ENCODE measurements around the gene WDR53.

Gene WDR53

DNA sequence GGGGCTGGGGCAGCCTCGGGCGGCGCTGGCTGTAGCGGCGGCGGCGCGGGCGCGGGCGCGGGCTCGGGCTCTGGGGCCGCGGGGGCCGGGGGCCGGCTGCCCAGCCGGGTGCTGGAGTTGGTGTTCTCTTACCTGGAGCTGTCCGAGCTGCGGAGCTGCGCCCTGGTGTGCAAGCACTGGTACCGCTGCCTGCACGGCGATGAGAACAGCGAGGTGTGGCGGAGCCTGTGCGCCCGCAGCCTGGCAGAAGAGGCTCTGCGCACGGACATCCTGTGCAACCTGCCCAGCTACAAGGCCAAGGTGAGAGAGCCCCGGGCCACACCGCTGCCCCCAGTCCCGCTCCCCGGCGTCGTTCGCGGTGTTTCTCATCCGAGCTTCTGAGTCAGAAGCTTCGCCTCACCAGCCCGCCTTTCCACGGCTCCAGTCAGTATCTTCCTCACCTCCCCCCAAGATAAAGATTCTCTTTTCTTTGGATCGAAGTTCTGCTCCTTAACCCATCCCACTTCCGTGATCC lies 706 bp upstream of the WDR53 start:
- TF ChIP-seq, protein P1, sequence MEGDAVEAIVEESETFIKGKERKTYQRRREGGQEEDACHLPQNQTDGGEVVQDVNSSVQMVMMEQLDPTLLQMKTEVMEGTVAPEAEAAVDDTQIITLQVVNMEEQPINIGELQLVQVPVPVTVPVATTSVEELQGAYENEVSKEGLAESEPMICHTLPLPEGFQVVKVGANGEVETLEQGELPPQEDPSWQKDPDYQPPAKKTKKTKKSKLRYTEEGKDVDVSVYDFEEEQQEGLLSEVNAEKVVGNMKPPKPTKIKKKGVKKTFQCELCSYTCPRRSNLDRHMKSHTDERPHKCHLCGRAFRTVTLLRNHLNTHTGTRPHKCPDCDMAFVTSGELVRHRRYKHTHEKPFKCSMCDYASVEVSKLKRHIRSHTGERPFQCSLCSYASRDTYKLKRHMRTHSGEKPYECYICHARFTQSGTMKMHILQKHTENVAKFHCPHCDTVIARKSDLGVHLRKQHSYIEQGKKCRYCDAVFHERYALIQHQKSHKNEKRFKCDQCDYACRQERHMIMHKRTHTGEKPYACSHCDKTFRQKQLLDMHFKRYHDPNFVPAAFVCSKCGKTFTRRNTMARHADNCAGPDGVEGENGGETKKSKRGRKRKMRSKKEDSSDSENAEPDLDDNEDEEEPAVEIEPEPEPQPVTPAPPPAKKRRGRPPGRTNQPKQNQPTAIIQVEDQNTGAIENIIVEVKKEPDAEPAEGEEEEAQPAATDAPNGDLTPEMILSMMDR (IDR thresholded peaks at IDR 0.05): no peak

DNA sequence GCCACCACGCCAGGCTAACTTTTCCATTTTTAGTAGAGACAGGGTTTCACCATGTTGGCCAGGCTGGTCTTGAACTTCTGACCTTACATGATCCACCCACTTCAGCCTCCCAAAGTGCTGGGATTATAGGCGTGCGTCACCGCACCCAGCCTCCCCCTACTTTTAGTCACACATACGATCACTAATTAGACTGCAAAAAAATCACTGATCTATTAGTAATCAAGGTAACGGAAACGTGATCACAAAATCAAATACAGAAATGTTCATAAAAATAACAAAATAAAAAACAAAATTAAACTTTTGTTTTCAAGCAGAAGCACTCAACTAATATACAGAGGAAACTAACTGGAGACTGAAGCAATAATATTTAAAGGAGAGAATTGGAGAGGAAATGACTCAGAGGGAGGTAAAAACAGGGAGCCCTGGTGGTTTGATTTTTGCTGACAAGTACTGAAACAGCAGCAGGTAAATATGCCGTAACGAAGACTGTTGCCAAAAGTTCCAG lies 4.6 kb downstream of the WDR53 start:
- TF ChIP-seq, protein P1 (IDR thresholded peaks at IDR 0.05): no peak

GRCh38 chr3:196559826-196560225 lies 8.5 kb downstream of the WDR53 start:
- TF ChIP-seq, protein P1 (IDR thresholded peaks at IDR 0.05): no peak

DNA sequence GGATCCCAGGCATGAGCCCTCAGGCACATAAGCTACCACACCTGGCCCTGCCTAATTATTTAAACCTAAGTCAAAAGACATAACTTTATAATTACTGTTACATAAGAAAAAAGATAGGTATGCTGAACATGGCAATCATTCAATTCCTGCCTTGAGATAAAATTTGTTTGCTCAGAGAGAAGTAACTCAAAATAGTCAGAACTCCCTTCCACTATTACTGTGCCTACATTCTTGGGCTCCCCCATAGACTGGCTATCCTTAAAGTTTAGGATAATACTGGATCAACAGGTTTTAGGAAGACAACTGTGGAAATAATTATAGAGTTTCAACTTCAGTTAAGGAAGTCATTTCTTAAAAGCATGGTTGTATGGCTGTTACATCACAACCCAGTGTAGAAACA lies 9.9 kb downstream of the WDR53 start:
- TF ChIP-seq, protein P1 (IDR thresholded peaks at IDR 0.05): no peak

GRCh38 chr3:196557236-196557635 lies 11.1 kb downstream of the WDR53 start:
- TF ChIP-seq, protein P1 (IDR thresholded peaks at IDR 0.05): no peak

GRCh38 chr3:196555295-196555694 lies 13.1 kb downstream of the WDR53 start:
- TF ChIP-seq, protein P1 (IDR thresholded peaks at IDR 0.05): no peak

GRCh38 chr3:196554205-196554604 lies 14.1 kb downstream of the WDR53 start:
- TF ChIP-seq, protein P1 (IDR thresholded peaks at IDR 0.05): no peak

DNA sequence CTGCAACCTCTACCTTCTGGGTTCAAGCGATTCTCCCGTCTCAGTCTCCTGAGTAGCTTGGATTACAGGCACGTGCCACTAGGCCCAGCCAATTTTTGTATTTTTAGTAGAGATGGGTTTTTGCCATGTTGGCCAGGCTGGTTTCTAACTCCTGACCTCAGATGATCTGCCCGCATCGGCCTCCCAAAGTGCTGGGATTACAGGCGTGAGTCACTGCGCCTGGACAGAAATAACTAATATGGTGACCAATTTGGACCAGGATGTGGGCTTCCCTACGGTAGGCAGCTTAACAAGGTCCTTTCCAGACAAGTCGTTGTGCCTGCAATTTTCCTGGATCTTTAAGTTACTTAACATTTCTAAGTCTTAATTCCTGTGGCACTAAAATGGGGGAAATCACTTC lies 14.8 kb downstream of the WDR53 start:
- TF ChIP-seq, protein P1 (IDR thresholded peaks at IDR 0.05): no peak

All from LNCAP (cell line).